Activated naive CD4-positive, alpha-beta T cell treated with anti-CD3 and anti-CD28 coated beads, Interleukin-2, amount 50 U/mL, for 24 hours (primary cell): Measurements from ENCODE around the gene SYTL5.

Experiments
- H3K27ac Mint-ChIP-seq: one replicate; pipeline ENCODE4 v1.8.0; 2021; ENCODE audit warnings: mild to moderate bottlenecking, mixed read lengths
- H3K27me3 Mint-ChIP-seq: one replicate; pipeline ENCODE4 v1.8.0; 2021; ENCODE audit warnings: mixed read lengths
- H3K36me3 Mint-ChIP-seq: one replicate; pipeline ENCODE4 v1.8.0; 2021; ENCODE audit warnings: mixed read lengths
- H3K4me1 Mint-ChIP-seq: one replicate; pipeline ENCODE4 v1.8.0; 2021; ENCODE audit warnings: mixed read lengths
- H3K4me3 Mint-ChIP-seq: one replicate; pipeline ENCODE4 v1.8.0; 2021; ENCODE audit warnings: mild to moderate bottlenecking, mixed read lengths
- H3K9me3 Mint-ChIP-seq: one replicate; pipeline ENCODE4 v1.8.0; 2021; ENCODE audit warnings: mixed read lengths

The SYTL5 gene

GRCh38 chrX:38178396-38178795 lies 172.0 kb downstream of the SYTL5 start:
- Mint-ChIP-seq H3K4me1 (no peaks in the 10 kb centered on the region), H3K27me3 (peaks cover 1% of the 10 kb centered on the region)

More at GRCh38 chrX:38178396-38178795, 172.0 kb downstream of the SYTL5 start:
- Mint-ChIP-seq H3K9me3 (no peaks in the 10 kb centered on the region), H3K27ac (no peak overlapping the region), H3K4me3 (no peak overlapping the region), H3K36me3 (no peaks in the 10 kb centered on the region)
